ENCODE data around the gene PCDHGA5.

DNA sequence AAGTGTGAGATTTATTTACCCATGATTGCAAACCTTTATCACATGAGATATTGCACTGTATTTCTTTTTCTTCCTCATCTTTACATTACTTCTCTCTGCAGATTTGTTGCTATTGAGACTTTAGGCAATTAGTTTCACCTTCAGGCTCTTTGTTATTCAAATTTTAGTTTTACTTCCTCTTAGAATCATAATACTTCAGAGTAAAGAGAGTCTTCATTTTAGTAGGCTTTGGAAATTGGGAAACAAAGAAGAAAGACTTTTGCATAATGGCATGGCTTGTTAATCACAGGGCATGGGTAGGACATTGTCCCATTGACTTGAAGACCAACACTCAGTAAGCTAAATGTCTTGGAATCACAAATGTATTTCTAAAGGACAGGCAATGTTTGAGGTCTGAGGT is 1.2 kb upstream of the PCDHGA5 start:
- TF ChIP-seq EZH2 (IDR thresholded peaks at IDR 0.05) (no peak), POLR2AphosphoS5 (IDR thresholded peaks at IDR 0.05; ENCODE audit: borderline replicate concordance, low read depth, low read length) (no peak), FOXP2 (optimal IDR thresholded peaks at IDR 0.05; ENCODE audit: control extremely low read depth, extremely low read length, insufficient read depth) (no peak)

Measured in SK-N-MC (cell line).